Keratinocyte (primary cell): Measurements from ENCODE around the gene PTPRN2.

Source experiments
- EZH2 ChIP-seq: IDR thresholded peaks from one replicate; pipeline ENCODE4 v1.6.1; 2012; ENCODE audit warnings: inconsistent platforms, mild to moderate bottlenecking, low read length, moderate library complexity
- TF ChIP-seq, protein P1 (sequence below), 3 experiments: IDR thresholded peaks in 1 of 3; conservative IDR thresholded peaks in 1 of 3; optimal IDR thresholded peaks in 1 of 3; 2 replicates in 2 of 3; 3 replicates in 1 of 3; pipeline versions ENCODE3 to v1.5.1; 2011; ENCODE audit warnings: low read length in 3 of 3, mild to moderate bottlenecking in 3 of 3, moderate library complexity in 2 of 3, control low read depth in 1 of 3, inconsistent platforms in 1 of 3; ENCODE audit not compliant: insufficient read depth in 2 of 3; ENCODE audit errors: extremely low read depth in 1 of 3

DNA sequence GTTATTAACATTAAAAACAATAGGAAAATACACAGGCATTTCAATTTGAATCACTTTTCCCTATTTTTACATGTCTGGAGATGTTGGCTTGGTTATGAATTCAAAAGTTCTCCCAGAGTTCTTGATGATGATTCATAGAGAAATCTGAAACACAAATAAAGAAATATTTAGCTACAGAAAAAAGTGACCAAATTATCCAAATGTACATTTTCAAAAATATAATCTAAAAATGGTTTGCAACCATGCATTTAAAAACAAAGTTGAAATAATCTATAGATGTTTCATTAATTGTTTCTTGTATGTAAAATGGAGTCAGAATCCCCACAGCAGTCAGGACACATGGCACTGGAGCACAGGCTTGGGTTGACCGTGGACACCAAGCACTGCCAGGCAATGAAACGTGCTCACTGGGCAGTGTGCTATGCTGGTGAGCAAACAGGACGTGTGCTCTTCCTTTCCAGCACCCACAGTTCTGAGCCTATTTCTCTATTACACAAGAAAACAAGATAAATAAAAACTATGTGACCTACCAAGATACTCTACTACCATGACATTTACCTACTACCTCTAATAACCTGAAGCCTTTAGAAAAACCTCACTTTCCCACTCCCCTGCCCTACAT is 44.1 kb upstream of the PTPRN2 start:
- TF ChIP-seq, protein P1, sequence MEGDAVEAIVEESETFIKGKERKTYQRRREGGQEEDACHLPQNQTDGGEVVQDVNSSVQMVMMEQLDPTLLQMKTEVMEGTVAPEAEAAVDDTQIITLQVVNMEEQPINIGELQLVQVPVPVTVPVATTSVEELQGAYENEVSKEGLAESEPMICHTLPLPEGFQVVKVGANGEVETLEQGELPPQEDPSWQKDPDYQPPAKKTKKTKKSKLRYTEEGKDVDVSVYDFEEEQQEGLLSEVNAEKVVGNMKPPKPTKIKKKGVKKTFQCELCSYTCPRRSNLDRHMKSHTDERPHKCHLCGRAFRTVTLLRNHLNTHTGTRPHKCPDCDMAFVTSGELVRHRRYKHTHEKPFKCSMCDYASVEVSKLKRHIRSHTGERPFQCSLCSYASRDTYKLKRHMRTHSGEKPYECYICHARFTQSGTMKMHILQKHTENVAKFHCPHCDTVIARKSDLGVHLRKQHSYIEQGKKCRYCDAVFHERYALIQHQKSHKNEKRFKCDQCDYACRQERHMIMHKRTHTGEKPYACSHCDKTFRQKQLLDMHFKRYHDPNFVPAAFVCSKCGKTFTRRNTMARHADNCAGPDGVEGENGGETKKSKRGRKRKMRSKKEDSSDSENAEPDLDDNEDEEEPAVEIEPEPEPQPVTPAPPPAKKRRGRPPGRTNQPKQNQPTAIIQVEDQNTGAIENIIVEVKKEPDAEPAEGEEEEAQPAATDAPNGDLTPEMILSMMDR (optimal IDR thresholded peaks at IDR 0.05 in 1 of 3, IDR thresholded peaks at IDR 0.05 in 1 of 3, conservative IDR thresholded peaks at IDR 0.05 in 1 of 3; ENCODE audit: extremely low read depth in 1 of 3, insufficient read depth in 2 of 3, low read length in 3 of 3): no peak
- no peak for TF ChIP-seq EZH2
